ENCODE results near the gene PCDH12.

Gene PCDH12

GRCh38 chr5:141989720-141990119, 31.7 kb upstream of the PCDH12 start:
- DNase-seq (ENCODE audit: insufficient read length) (no peak), FAIRE-seq (no peak)
- no peak for TF ChIP-seq TAF1 (IDR thresholded peaks at IDR 0.05; ENCODE audit: borderline replicate concordance, low read depth, low read length)
- no peak for TF ChIP-seq POLR2AphosphoS5 (IDR thresholded peaks at IDR 0.05; ENCODE audit: low read depth, low read length)
- no peak for TF ChIP-seq POLR2A (IDR thresholded peaks at IDR 0.05; ENCODE audit: low read depth, low read length)

- DNase-seq (ENCODE audit: insufficient read length) (no peak), FAIRE-seq (peak; percentile 36)
- TF ChIP-seq POLR2AphosphoS5 (IDR thresholded peaks at IDR 0.05; ENCODE audit: low read depth, low read length), result no peak
- no peak for TF ChIP-seq POLR2A (IDR thresholded peaks at IDR 0.05; ENCODE audit: low read depth, low read length)
- no peak for TF ChIP-seq TAF1 (IDR thresholded peaks at IDR 0.05; ENCODE audit: borderline replicate concordance, low read depth, low read length)
These were observed 28.1 kb upstream of the PCDH12 start for GRCh38 chr5:141986072-141986471.

GRCh38 chr5:141982626-141983025, 24.6 kb upstream of the PCDH12 start:
- TF ChIP-seq POLR2A (IDR thresholded peaks at IDR 0.05; ENCODE audit: low read depth, low read length) (no peak), POLR2AphosphoS5 (IDR thresholded peaks at IDR 0.05; ENCODE audit: low read depth, low read length) (no peak)
- FAIRE-seq (no peak), DNase-seq (ENCODE audit: insufficient read length) (no peak)

GRCh38 chr5:141978389-141978788, 20.4 kb upstream of the PCDH12 start:
- FAIRE-seq (no peak), DNase-seq (ENCODE audit: insufficient read length) (no peak)
- no peak for TF ChIP-seq POLR2A (IDR thresholded peaks at IDR 0.05; ENCODE audit: low read depth, low read length)
- TF ChIP-seq TAF1 (IDR thresholded peaks at IDR 0.05; ENCODE audit: borderline replicate concordance, low read depth, low read length), result no peak
- TF ChIP-seq POLR2AphosphoS5 (IDR thresholded peaks at IDR 0.05; ENCODE audit: low read depth, low read length), result no peak

GRCh38 chr5:141976176-141976575, 18.2 kb upstream of the PCDH12 start:
- no peak for FAIRE-seq
- TF ChIP-seq POLR2A (IDR thresholded peaks at IDR 0.05; ENCODE audit: low read depth, low read length) (no peak), POLR2AphosphoS5 (IDR thresholded peaks at IDR 0.05; ENCODE audit: low read depth, low read length) (no peak), TAF1 (IDR thresholded peaks at IDR 0.05; ENCODE audit: borderline replicate concordance, low read depth, low read length) (no peak)
- no peak for DNase-seq (ENCODE audit: insufficient read length)

- DNase-seq (ENCODE audit: insufficient read length), result no peak
- TF ChIP-seq POLR2AphosphoS5 (IDR thresholded peaks at IDR 0.05; ENCODE audit: low read depth, low read length), result no peak
- TF ChIP-seq TAF1 (IDR thresholded peaks at IDR 0.05; ENCODE audit: borderline replicate concordance, low read depth, low read length), result no peak
- no peak for TF ChIP-seq POLR2A (IDR thresholded peaks at IDR 0.05; ENCODE audit: low read depth, low read length)
- no peak for FAIRE-seq
These were observed 16.0 kb upstream of the PCDH12 start for GRCh38 chr5:141973871-141974595.

GRCh38 chr5:141969783-141970771, 12.1 kb upstream of the PCDH12 start:
- TF ChIP-seq POLR2AphosphoS5 (IDR thresholded peaks at IDR 0.05; ENCODE audit: low read depth, low read length) (no peak), POLR2A (IDR thresholded peaks at IDR 0.05; ENCODE audit: low read depth, low read length) (no peak), TAF1 (IDR thresholded peaks at IDR 0.05; ENCODE audit: borderline replicate concordance, low read depth, low read length) (no peak)
- peak; percentile 93 for FAIRE-seq
- DNase-seq (ENCODE audit: insufficient read length), result peak; percentile 44

- peak; percentile 93 for FAIRE-seq
- peak; percentile 83 for DNase-seq (ENCODE audit: insufficient read length)
- TF ChIP-seq POLR2A (IDR thresholded peaks at IDR 0.05; ENCODE audit: low read depth, low read length), result peak; percentile 92
- TF ChIP-seq POLR2AphosphoS5 (IDR thresholded peaks at IDR 0.05; ENCODE audit: low read depth, low read length), result peak; percentile 74
- peak; percentile 51 for TF ChIP-seq TAF1 (IDR thresholded peaks at IDR 0.05; ENCODE audit: borderline replicate concordance, low read depth, low read length)
These were observed 11.1 kb upstream of the PCDH12 start, which contains the start of gene RNF14 for GRCh38 chr5:141968914-141969608. RNF14 (plus strand) TSS chr5:141969105; CDS start chr5:141973589, 4,484 bp downstream.

GRCh38 chr5:141966963-141967333, 8.9 kb upstream of the PCDH12 start:
- no peak for FAIRE-seq
- no peak for DNase-seq (ENCODE audit: insufficient read length)
- TF ChIP-seq TAF1 (IDR thresholded peaks at IDR 0.05; ENCODE audit: borderline replicate concordance, low read depth, low read length) (no peak), POLR2A (IDR thresholded peaks at IDR 0.05; ENCODE audit: low read depth, low read length) (no peak), POLR2AphosphoS5 (IDR thresholded peaks at IDR 0.05; ENCODE audit: low read depth, low read length) (no peak)

- TF ChIP-seq POLR2A (IDR thresholded peaks at IDR 0.05; ENCODE audit: low read depth, low read length), result no peak
- no peak for TF ChIP-seq TAF1 (IDR thresholded peaks at IDR 0.05; ENCODE audit: borderline replicate concordance, low read depth, low read length)
- no peak for TF ChIP-seq POLR2AphosphoS5 (IDR thresholded peaks at IDR 0.05; ENCODE audit: low read depth, low read length)
- FAIRE-seq, result no peak
These were observed 8.4 kb upstream of the PCDH12 start for GRCh38 chr5:141966275-141966962.

More at GRCh38 chr5:141966275-141966962, 8.4 kb upstream of the PCDH12 start:
- DNase-seq (ENCODE audit: insufficient read length), result no peak

All from GM12892 (cell line).